SK-N-SH treated with all-trans-retinoic acid at 6 μM for 48 hours (cell line): ENCODE data around the gene PRKCQ.

Experiments used
- ATAC-seq: fragments of 200-7000 bp; cut with Tn5 transposase; 3 replicates; pipeline ENCODE4 v1.9.1; 2020; ENCODE audit warnings: mild to moderate bottlenecking, moderate library complexity
- ARNTL ChIP-seq: fragments of 450-650 bp; formaldehyde crosslinking; IDR thresholded peaks from 2 replicates; pipeline ENCODE4 v1.5.0; 2020; ENCODE audit warnings: low read depth, mild to moderate bottlenecking, moderate library complexity, borderline replicate concordance
- BACH2 ChIP-seq: fragments of 250-450 bp; sonication (Bioruptor Pico); IDR thresholded peaks from 2 replicates; pipeline ENCODE4 v1.9.0; 2021; ENCODE audit warnings: mild to moderate bottlenecking, borderline replicate concordance
- CSDC2 ChIP-seq: fragments of 250-450 bp; sonication (Bioruptor Pico); IDR thresholded peaks from 2 replicates; pipeline ENCODE4 v1.5.0; 2020; ENCODE audit warnings: mild to moderate bottlenecking, moderate library complexity
- ESRRG ChIP-seq: fragments of 250-450 bp; sonication (Bioruptor Pico); IDR thresholded peaks from 2 replicates; pipeline ENCODE4 v1.6.1; 2021; ENCODE audit warnings: mild to moderate bottlenecking
- GLIS3 ChIP-seq: fragments of 250-450 bp; sonication (Bioruptor Pico); IDR thresholded peaks from 2 replicates; pipeline ENCODE4 v1.5.0; 2020; ENCODE audit warnings: mild to moderate bottlenecking, moderate library complexity
- ISL1 ChIP-seq: fragments of 250-450 bp; sonication (Bioruptor Pico); IDR thresholded peaks from 2 replicates; pipeline ENCODE4 v2.1.2; 2022; ENCODE audit warnings: mild to moderate bottlenecking, moderate library complexity
- OSR1 ChIP-seq: fragments of 250-450 bp; sonication (Bioruptor Pico); IDR thresholded peaks from 2 replicates; pipeline ENCODE4 v1.8.0; 2022; ENCODE audit warnings: moderate library complexity, mild to moderate bottlenecking, inconsistent platforms
- PPARA ChIP-seq: fragments of 250-450 bp; sonication (Bioruptor Pico); IDR thresholded peaks from 2 replicates; pipeline ENCODE4 v1.5.0; 2020; ENCODE audit warnings: mild to moderate bottlenecking, borderline replicate concordance
- RARB ChIP-seq: fragments of 250-450 bp; sonication (Bioruptor Pico); IDR thresholded peaks from 2 replicates; pipeline ENCODE4 v1.8.0; 2021; ENCODE audit warnings: mild to moderate bottlenecking, moderate library complexity
- SNAI2 ChIP-seq: fragments of 250-450 bp; sonication (Bioruptor Pico); IDR thresholded peaks from 2 replicates; pipeline ENCODE4 v1.5.0; 2020; ENCODE audit warnings: mild to moderate bottlenecking, moderate library complexity
- TCF4 ChIP-seq: fragments of 250-450 bp; sonication (Bioruptor Pico); IDR thresholded peaks from 2 replicates; pipeline ENCODE4 v1.8.0; 2021; ENCODE audit warnings: mild to moderate bottlenecking, moderate library complexity, borderline replicate concordance
- TSHZ2 ChIP-seq: fragments of 250-450 bp; sonication (Bioruptor Pico); IDR thresholded peaks from 2 replicates; pipeline ENCODE4 v1.5.0; 2020; ENCODE audit warnings: mild to moderate bottlenecking, moderate library complexity
- ZC3H10 ChIP-seq: fragments of 250-450 bp; sonication (Bioruptor Pico); IDR thresholded peaks from 2 replicates; pipeline ENCODE4 v1.5.1; 2021; ENCODE audit warnings: mild to moderate bottlenecking, moderate library complexity
- ZFP3 ChIP-seq: fragments of 250-450 bp; sonication (Bioruptor Pico); IDR thresholded peaks from 2 replicates; pipeline ENCODE4 v1.5.0; 2020; ENCODE audit warnings: mild to moderate bottlenecking, moderate library complexity
- ZFP30 ChIP-seq: fragments of 450-650 bp; formaldehyde crosslinking; IDR thresholded peaks from 2 replicates; pipeline ENCODE4 v1.5.0; 2022; ENCODE audit warnings: mild to moderate bottlenecking, moderate library complexity
- ZNF565 ChIP-seq: fragments of 450-650 bp; formaldehyde crosslinking; conservative IDR thresholded peaks from 2 replicates; pipeline ENCODE4 v1.5.0; 2020; ENCODE audit warnings: low read depth, mild to moderate bottlenecking, moderate library complexity
- ZNF70 ChIP-seq: fragments of 450-650 bp; formaldehyde crosslinking; IDR thresholded peaks from 2 replicates; pipeline ENCODE4 v1.5.0; 2020; ENCODE audit warnings: mild to moderate bottlenecking, moderate library complexity
- TF ChIP-seq, protein P1 (sequence below): fragments of 250-450 bp; sonication (Bioruptor Pico); IDR thresholded peaks from 2 replicates; pipeline ENCODE4 v1.8.0; 2021; ENCODE audit warnings: low read depth, mild to moderate bottlenecking, moderate library complexity, borderline replicate concordance
- TF ChIP-seq, protein P2 (sequence below): fragments of 250-450 bp; sonication (Bioruptor Pico); IDR thresholded peaks from 2 replicates; pipeline ENCODE4 v1.8.0; 2020; ENCODE audit warnings: mild to moderate bottlenecking, moderate library complexity, borderline replicate concordance
- TF ChIP-seq, protein P3 (sequence below): fragments of 250-450 bp; sonication (Bioruptor Pico); IDR thresholded peaks from 2 replicates; pipeline ENCODE4 v1.5.1; 2020; ENCODE audit warnings: low read depth, mild to moderate bottlenecking, moderate library complexity
- TF ChIP-seq, protein P4 (sequence below): fragments of 250-450 bp; sonication (Bioruptor Pico); IDR thresholded peaks from 2 replicates; pipeline ENCODE4 v1.5.1; 2021; ENCODE audit warnings: mild to moderate bottlenecking, moderate library complexity

PRKCQ gene

GRCh38 chr10:6516281-6516928 is 63.7 kb downstream of the PRKCQ start:
- no peak for ATAC-seq
- TF ChIP-seq ARNTL (CRISPR knock-in tag) (no peak), PPARA (no peak), RARB (no peak), GLIS3 (CRISPR knock-in tag) (no peak), ZNF70 (CRISPR knock-in tag) (no peak), ZC3H10 (CRISPR knock-in tag) (no peak), CSDC2 (CRISPR knock-in tag) (no peak), TSHZ2 (CRISPR knock-in tag) (no peak), ZFP30 (CRISPR knock-in tag) (no peak), ZNF565 (CRISPR knock-in tag) (no peak), ISL1 (CRISPR knock-in tag) (no peak), ZFP3 (CRISPR knock-in tag) (no peak)
- TF ChIP-seq, protein P1, sequence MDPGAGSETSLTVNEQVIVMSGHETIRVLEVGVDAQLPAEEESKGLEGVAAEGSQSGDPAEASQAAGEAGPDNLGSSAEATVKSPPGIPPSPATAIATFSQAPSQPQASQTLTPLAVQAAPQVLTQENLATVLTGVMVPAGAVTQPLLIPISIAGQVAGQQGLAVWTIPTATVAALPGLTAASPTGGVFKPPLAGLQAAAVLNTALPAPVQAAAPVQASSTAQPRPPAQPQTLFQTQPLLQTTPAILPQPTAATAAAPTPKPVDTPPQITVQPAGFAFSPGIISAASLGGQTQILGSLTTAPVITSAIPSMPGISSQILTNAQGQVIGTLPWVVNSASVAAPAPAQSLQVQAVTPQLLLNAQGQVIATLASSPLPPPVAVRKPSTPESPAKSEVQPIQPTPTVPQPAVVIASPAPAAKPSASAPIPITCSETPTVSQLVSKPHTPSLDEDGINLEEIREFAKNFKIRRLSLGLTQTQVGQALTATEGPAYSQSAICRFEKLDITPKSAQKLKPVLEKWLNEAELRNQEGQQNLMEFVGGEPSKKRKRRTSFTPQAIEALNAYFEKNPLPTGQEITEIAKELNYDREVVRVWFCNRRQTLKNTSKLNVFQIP (CRISPR knock-in tag): no peak
- TF ChIP-seq, protein P2, sequence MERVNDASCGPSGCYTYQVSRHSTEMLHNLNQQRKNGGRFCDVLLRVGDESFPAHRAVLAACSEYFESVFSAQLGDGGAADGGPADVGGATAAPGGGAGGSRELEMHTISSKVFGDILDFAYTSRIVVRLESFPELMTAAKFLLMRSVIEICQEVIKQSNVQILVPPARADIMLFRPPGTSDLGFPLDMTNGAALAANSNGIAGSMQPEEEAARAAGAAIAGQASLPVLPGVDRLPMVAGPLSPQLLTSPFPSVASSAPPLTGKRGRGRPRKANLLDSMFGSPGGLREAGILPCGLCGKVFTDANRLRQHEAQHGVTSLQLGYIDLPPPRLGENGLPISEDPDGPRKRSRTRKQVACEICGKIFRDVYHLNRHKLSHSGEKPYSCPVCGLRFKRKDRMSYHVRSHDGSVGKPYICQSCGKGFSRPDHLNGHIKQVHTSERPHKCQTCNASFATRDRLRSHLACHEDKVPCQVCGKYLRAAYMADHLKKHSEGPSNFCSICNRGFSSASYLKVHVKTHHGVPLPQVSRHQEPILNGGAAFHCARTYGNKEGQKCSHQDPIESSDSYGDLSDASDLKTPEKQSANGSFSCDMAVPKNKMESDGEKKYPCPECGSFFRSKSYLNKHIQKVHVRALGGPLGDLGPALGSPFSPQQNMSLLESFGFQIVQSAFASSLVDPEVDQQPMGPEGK: no peak
- TF ChIP-seq, all 23 proteins: peak for 0

DNA sequence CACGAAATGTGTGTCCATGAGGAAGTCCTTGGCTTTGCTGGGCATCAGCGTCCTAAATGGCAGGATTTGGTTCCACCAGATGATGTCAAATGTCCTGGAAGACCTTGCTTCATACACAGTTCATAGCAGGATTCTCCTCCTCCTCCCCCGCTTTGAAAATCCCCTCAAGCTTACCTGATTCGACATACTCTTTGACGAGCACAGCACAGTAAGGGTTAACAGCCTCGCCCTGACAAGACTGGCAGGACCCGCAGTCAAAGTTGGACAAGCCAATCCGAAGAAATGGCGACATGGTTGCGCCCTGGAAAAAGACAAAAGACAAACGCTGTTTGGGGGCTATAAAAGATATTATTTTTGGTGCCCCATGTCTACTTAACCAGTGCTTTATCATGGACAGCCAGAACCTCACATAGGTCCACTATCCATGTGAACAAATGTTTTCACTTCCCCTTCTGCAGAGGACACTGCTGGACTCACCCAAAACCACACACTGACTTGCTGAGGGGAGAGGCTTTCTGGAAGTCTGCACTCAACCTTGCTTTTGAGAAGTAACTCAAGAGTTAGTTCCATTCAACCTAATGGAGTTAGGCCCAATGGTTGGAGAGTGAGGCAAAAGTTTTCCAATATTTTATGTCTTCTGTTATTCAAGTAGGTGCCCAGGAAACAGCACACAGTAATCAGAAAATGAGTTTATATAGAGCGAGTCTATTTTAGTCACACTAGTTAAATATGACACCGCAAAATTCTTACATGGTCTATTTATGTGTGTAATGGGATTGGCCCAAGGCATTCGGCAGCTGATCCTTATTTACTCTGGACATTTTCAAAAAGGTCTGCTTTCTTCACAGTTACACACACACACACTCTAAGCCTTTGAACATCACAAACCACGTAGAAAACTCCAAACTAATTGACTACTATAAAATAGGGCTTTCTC is 65.0 kb downstream of the PRKCQ start:
- ATAC-seq: no peak
- TF ChIP-seq SNAI2 (CRISPR knock-in tag) (no peak), CSDC2 (CRISPR knock-in tag) (no peak), ZNF70 (CRISPR knock-in tag) (no peak), ARNTL (CRISPR knock-in tag) (no peak), RARB (no peak), BACH2 (CRISPR knock-in tag) (no peak), ESRRG (CRISPR knock-in tag) (no peak), ISL1 (CRISPR knock-in tag) (no peak), TCF4 (CRISPR knock-in tag) (no peak), OSR1 (CRISPR knock-in tag) (no peak), ZC3H10 (CRISPR knock-in tag) (no peak), TSHZ2 (CRISPR knock-in tag) (no peak)
- TF ChIP-seq, protein P3, sequence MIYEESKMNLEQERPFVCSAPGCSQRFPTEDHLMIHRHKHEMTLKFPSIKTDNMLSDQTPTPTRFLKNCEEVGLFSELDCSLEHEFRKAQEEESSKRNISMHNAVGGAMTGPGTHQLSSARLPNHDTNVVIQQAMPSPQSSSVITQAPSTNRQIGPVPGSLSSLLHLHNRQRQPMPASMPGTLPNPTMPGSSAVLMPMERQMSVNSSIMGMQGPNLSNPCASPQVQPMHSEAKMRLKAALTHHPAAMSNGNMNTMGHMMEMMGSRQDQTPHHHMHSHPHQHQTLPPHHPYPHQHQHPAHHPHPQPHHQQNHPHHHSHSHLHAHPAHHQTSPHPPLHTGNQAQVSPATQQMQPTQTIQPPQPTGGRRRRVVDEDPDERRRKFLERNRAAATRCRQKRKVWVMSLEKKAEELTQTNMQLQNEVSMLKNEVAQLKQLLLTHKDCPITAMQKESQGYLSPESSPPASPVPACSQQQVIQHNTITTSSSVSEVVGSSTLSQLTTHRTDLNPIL (CRISPR knock-in tag): no peak
- TF ChIP-seq, protein P4, sequence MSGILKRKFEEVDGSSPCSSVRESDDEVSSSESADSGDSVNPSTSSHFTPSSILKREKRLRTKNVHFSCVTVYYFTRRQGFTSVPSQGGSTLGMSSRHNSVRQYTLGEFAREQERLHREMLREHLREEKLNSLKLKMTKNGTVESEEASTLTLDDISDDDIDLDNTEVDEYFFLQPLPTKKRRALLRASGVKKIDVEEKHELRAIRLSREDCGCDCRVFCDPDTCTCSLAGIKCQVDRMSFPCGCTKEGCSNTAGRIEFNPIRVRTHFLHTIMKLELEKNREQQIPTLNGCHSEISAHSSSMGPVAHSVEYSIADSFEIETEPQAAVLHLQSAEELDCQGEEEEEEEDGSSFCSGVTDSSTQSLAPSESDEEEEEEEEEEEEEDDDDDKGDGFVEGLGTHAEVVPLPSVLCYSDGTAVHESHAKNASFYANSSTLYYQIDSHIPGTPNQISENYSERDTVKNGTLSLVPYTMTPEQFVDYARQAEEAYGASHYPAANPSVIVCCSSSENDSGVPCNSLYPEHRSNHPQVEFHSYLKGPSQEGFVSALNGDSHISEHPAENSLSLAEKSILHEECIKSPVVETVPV (CRISPR knock-in tag): no peak
- TF ChIP-seq, protein P2: no peak
- TF ChIP-seq, protein P1 (CRISPR knock-in tag): no peak
